PC-3 (cell line): Measurements from ENCODE around the gene GTF3C2. TPM values are rescaled to one million over a fixed set of nuclear protein-coding genes. Genes with fewer than 3 reads are reported as not detected.

Experiments
- ATAC-seq: fragments of 200-7000 bp; cut with Tn5 transposase; 2 replicates; pipeline ENCODE4 v1.9.1; 2020; ENCODE audit warnings: mild to moderate bottlenecking, moderate library complexity
- BruUV-seq: library from RNA; stranded (reverse); fragments of 400-500 nt; replicated peaks from 2 replicates; lab custom pipeline; 2021; lab: Mats Ljungman, UMichigan
- CTCF ChIA-PET: fragments of 300-600 bp; sonication (Branson Sonifier 250); formaldehyde crosslinking; loops from one replicate; lab custom pipeline; 2022; ENCODE audit warnings: antibody characterized with exemption; lab: Charles Lee
- POLR2A ChIA-PET: fragments of 300-600 bp; sonication (Branson Sonifier 250); formaldehyde crosslinking; loops from one replicate; lab custom pipeline; 2022; ENCODE audit warnings: antibody characterized with exemption; ENCODE audit not compliant: unreplicated experiment; lab: Charles Lee
- DNase-seq: peaks from one replicate; pipeline ENCODE4 v3.0.0-alpha.2; 2015
- H2AFZ ChIP-seq: fragments of 300-600 bp; sonication (generic); 2 replicates; pipeline ENCODE4 v1.6.0; 2016; ENCODE audit warnings: antibody characterized with exemption, low read length
- H3F3A ChIP-seq: fragments of 300-600 bp; sonication (generic); one replicate; pipeline ENCODE4 v1.6.0; 2017; ENCODE audit warnings: antibody characterized with exemption, low read length, control low read depth, mild to moderate bottlenecking; ENCODE audit not compliant: unreplicated experiment
- H3K27ac ChIP-seq: fragments of 300-600 bp; sonication (generic); 2 replicates; pipeline ENCODE4 v1.5.1; 2016; ENCODE audit warnings: mild to moderate bottlenecking, low read length
- H3K27me3 ChIP-seq: fragments of 300-600 bp; sonication (generic); 2 replicates; pipeline ENCODE4 v1.6.1; 2016; ENCODE audit warnings: low read length, mixed read lengths
- H3K36me3 ChIP-seq: fragments of 300-600 bp; sonication (generic); 2 replicates; pipeline ENCODE4 v1.6.1; 2016; ENCODE audit warnings: low read depth, mixed run types, low read length, mixed read lengths
- H3K4me1 ChIP-seq: fragments of 300-600 bp; sonication (generic); 2 replicates; pipeline ENCODE4 v1.5.1; 2016; ENCODE audit warnings: low read length; ENCODE audit not compliant: insufficient read depth
- H3K4me2 ChIP-seq: fragments of 300-600 bp; sonication (generic); 2 replicates; pipeline ENCODE4 v1.6.0; 2016; ENCODE audit warnings: low read length
- H3K4me3 ChIP-seq: fragments of 300-600 bp; sonication (generic); 2 replicates; pipeline ENCODE4 v1.5.1; 2016; ENCODE audit warnings: mild to moderate bottlenecking, low read length, mixed read lengths
- H3K79me2 ChIP-seq: fragments of 300-600 bp; sonication (generic); 2 replicates; pipeline ENCODE4 v1.6.1; 2017; ENCODE audit warnings: low read length, mixed read lengths
- H3K9ac ChIP-seq: fragments of 300-600 bp; sonication (generic); 2 replicates; pipeline ENCODE4 v1.6.0; 2016; ENCODE audit warnings: mild to moderate bottlenecking, low read length
- H3K9me2 ChIP-seq: fragments of 300-600 bp; sonication (generic); replicated peaks from 2 replicates; pipeline ENCODE4 v1.6.1; 2016; ENCODE audit warnings: mixed run types, low read length, mixed read lengths
- H3K9me3 ChIP-seq: fragments of 300-600 bp; sonication (generic); 2 replicates; pipeline ENCODE4 v1.6.1; 2016; ENCODE audit warnings: low read length, mixed read lengths
- H4K20me1 ChIP-seq: fragments of 300-600 bp; sonication (generic); 2 replicates; pipeline ENCODE4 v1.6.1; 2016; ENCODE audit warnings: low read length, mixed read lengths
- CTCF ChIP-seq: fragments of 300-600 bp; sonication (generic); conservative IDR thresholded peaks from 2 replicates; pipeline ENCODE4 v1.5.1; 2017; ENCODE audit warnings: antibody characterized with exemption, low read depth, mild to moderate bottlenecking, low read length
- EZH2 ChIP-seq: fragments of 300-600 bp; sonication (generic); IDR thresholded peaks from one replicate; pipeline ENCODE4 v1.6.1; 2017; ENCODE audit warnings: antibody characterized with exemption, mild to moderate bottlenecking, low read length; ENCODE audit not compliant: unreplicated experiment
- EZH2phosphoT487 ChIP-seq: fragments of 300-600 bp; sonication (generic); IDR thresholded peaks from 2 replicates; pipeline ENCODE4 v1.6.1; 2018; ENCODE audit warnings: mild to moderate bottlenecking, antibody characterized with exemption, low read length, borderline replicate concordance
- intact Hi-C: fragments of 100-400 bp; cut with micrococcal nuclease; formaldehyde crosslinking; loops from 2 replicates; pipeline ENCODE4 v1.9.0; 2023
- total RNA-seq: library from RNA; depleted of rRNA; stranded (reverse); fragments of >200 nt; gene quantifications from 2 replicates; pipeline ENCODE4 v1.2.3, GENCODE V29; 2014

The GTF3C2 gene
- total RNA-seq, 1 experiment from 2014 or later = 82.2 TPM

GRCh38 chr2:27350106-27350693, 6.4 kb downstream of the GTF3C2 start:
- Histone ChIP-seq H3K27me3 (no peaks in the 10 kb centered on the region), H3K9me3 (no peaks in the 10 kb centered on the region), H3K4me3 (no peak overlapping the region), H3K4me2 (no peak overlapping the region), H3K9me2 (no peaks in the 10 kb centered on the region), H3K36me3 (peaks cover 2% of the 10 kb centered on the region; the same call in 1 of the 2 replicates), H4K20me1 (peaks cover 17% of the 10 kb centered on the region), H3K9ac (no peak overlapping the region), H3K79me2 (peaks cover 94% of the 10 kb centered on the region), H3K4me1 (peaks cover 17% of the 10 kb centered on the region), H3K27ac (no peak overlapping the region), H2AFZ (no peak overlapping the region), H3F3A (no peaks in the 10 kb centered on the region)
- ATAC-seq (no peak), DNase-seq (no peak)
- TF ChIP-seq CTCF (no peak), EZH2phosphoT487 (no peak), EZH2 (no peak)
- ChIA-PET CTCF (no interaction called here), POLR2A (interaction anchor here (0.6 kb wide), 1 partner anchor 139 kb away, joined by 6 read pairs; no protein-coding TSS in a partner anchor)
- no TSS peak for BruUV-seq
- intact Hi-C loops = no loop called here

- no peak overlapping the region for H3K27ac ChIP-seq
- H4K20me1 ChIP-seq = peaks cover 15% of the 10 kb centered on the region
- ATAC-seq = no peak
- ChIA-PET CTCF (no interaction called here), POLR2A (no interaction called here)
- no peak overlapping the region for H2AFZ ChIP-seq
- no peak overlapping the region for H3K4me2 ChIP-seq
- H3K79me2 ChIP-seq = peaks cover 83% of the 10 kb centered on the region
- H3F3A ChIP-seq = no peaks in the 10 kb centered on the region
- no peaks in the 10 kb centered on the region for H3K4me1 ChIP-seq
- intact Hi-C loops = no loop called here
- no peak for TF ChIP-seq EZH2phosphoT487
- no peak for TF ChIP-seq CTCF
- TF ChIP-seq EZH2 = no peak
- no peak for DNase-seq
- H3K9me2 ChIP-seq = no peaks in the 10 kb centered on the region
- H3K9ac ChIP-seq = no peak overlapping the region
- H3K36me3 ChIP-seq = peaks cover 11% of the 10 kb centered on the region; the same call in 1 of the 2 replicates
- no peaks in the 10 kb centered on the region for H3K27me3 ChIP-seq
- H3K4me3 ChIP-seq = no peak overlapping the region
- BruUV-seq = no TSS peak
- H3K9me3 ChIP-seq = no peaks in the 10 kb centered on the region
Observed at GRCh38 chr2:27347641-27348040, 8.9 kb downstream of the GTF3C2 start.

GRCh38 chr2:27336173-27336572, 20.4 kb downstream of the GTF3C2 start:
- Histone ChIP-seq H3K27ac (no peak overlapping the region), H3K4me1 (no peaks in the 10 kb centered on the region), H3K9ac (no peak overlapping the region), H3F3A (no peaks in the 10 kb centered on the region), H3K4me2 (no peak overlapping the region), H3K4me3 (no peak overlapping the region), H3K9me3 (no peaks in the 10 kb centered on the region), H3K36me3 (peaks cover 58% of the 10 kb centered on the region), H3K9me2 (no peaks in the 10 kb centered on the region), H3K27me3 (no peaks in the 10 kb centered on the region), H4K20me1 (no peaks in the 10 kb centered on the region), H2AFZ (no peak overlapping the region), H3K79me2 (no peaks in the 10 kb centered on the region)
- no TSS peak for BruUV-seq
- ChIA-PET CTCF (no interaction called here), POLR2A (no interaction called here)
- no peak for DNase-seq
- TF ChIP-seq EZH2phosphoT487 = no peak
- ATAC-seq = no peak
- intact Hi-C loops = no loop called here
